Fibroblast of lung (primary cell): Measurements from ENCODE around the gene UBAP1. TPM values are rescaled to one million over a fixed set of nuclear protein-coding genes. Genes with fewer than 3 reads are reported as not detected.

ENCODE experiments used
- DNase-seq, 2 donors: peaks; one replicate each; pipeline versions ENCODE4 v3.0.0 to v3.0.0-alpha.2; 2010; ENCODE audit warnings: low read depth in 2 of 2
- H2AFZ ChIP-seq: 2 replicates; pipeline ENCODE4 v1.5.1; 2012; ENCODE audit warnings: low read length, control low read depth, inconsistent platforms
- H3K27ac ChIP-seq: 2 replicates; pipeline ENCODE4 v1.5.1; 2011; ENCODE audit warnings: low read length, control low read depth; ENCODE audit not compliant: insufficient read depth
- H3K27me3 ChIP-seq: 2 replicates; pipeline ENCODE4 v1.5.1; 2011; ENCODE audit warnings: mild to moderate bottlenecking, low read length; ENCODE audit not compliant: control insufficient read depth, insufficient read depth
- H3K36me3 ChIP-seq: 2 replicates; pipeline ENCODE4 v1.5.1; 2011; ENCODE audit warnings: low read length; ENCODE audit not compliant: control insufficient read depth, insufficient read depth
- H3K4me1 ChIP-seq: 2 replicates; pipeline ENCODE4 v1.5.1; 2011; ENCODE audit warnings: low read length; ENCODE audit not compliant: control insufficient read depth, insufficient read depth; ENCODE audit errors: extremely low read depth
- H3K4me2 ChIP-seq: 2 replicates; pipeline ENCODE4 v1.5.1; 2011; ENCODE audit warnings: low read length, control low read depth; ENCODE audit not compliant: insufficient read depth; ENCODE audit errors: extremely low read depth
- H3K4me3 ChIP-seq, 4 experiments: fragments of 200-600 bp in 1 of 4; sonication (generic) in 1 of 4; replicated peaks in 1 of 4; 2 replicates each; pipeline ENCODE4 v1.5.1; 2011 to 2016; ENCODE audit warnings: low read length in 4 of 4, low read depth in 3 of 4, mild to moderate bottlenecking in 3 of 4, control low read depth in 2 of 4, inconsistent platforms in 1 of 4, mixed read lengths in 1 of 4; ENCODE audit not compliant: insufficient read depth in 1 of 4; ENCODE audit errors: control extremely low read depth in 1 of 4
- H3K79me2 ChIP-seq: 2 replicates; pipeline ENCODE4 v1.5.1; 2012; ENCODE audit warnings: mild to moderate bottlenecking, low read length, inconsistent platforms; ENCODE audit not compliant: control insufficient read depth, insufficient read depth
- H3K9ac ChIP-seq: 2 replicates; pipeline ENCODE4 v1.5.1; 2011; ENCODE audit warnings: mild to moderate bottlenecking, low read length, control low read depth; ENCODE audit not compliant: insufficient read depth
- H3K9me3 ChIP-seq: 2 replicates; pipeline ENCODE4 v1.5.1; 2012; ENCODE audit warnings: low read depth, low read length; ENCODE audit not compliant: control insufficient read depth, insufficient read depth
- H4K20me1 ChIP-seq: 2 replicates; pipeline ENCODE4 v1.5.1; 2011; ENCODE audit warnings: low read length; ENCODE audit not compliant: control insufficient read depth, insufficient read depth; ENCODE audit errors: extremely low read depth
- CTCF ChIP-seq, 2 donors: IDR thresholded peaks in 1 of 2; conservative IDR thresholded peaks in 1 of 2; 1 replicate in 1 of 2; 2 replicates in 1 of 2; pipeline ENCODE4 v1.5.1; 2011 to 2012; ENCODE audit warnings: low read length in 2 of 2, control low read depth in 1 of 2, inconsistent platforms in 1 of 2, low read depth in 1 of 2, mild to moderate bottlenecking in 1 of 2
- EZH2 ChIP-seq: IDR thresholded peaks from 2 replicates; pipeline ENCODE4 v1.5.1; 2012; ENCODE audit warnings: low read length, control low read depth, mild to moderate bottlenecking; ENCODE audit errors: missing control alignments
- polyA plus RNA-seq, 2 donors: library from polyadenylated mRNA; depleted of rRNA in 1 of 2; stranded (reverse) in 1 of 2; unstranded in 1 of 2; fragments of >200 nt; gene quantifications; 2 replicates each; pipeline ENCODE4 v1.2.1, GENCODE V29; 2011 to 2012; ENCODE audit warnings: missing spikeins in 1 of 2
- total RNA-seq: library from RNA; depleted of rRNA; stranded (reverse); fragments of >200 nt; gene quantifications from 2 replicates; pipeline ENCODE4 v1.2.1, GENCODE V29; 2014

The UBAP1 gene
- total and polyA plus RNA-seq, 2 donors (not counting 1 experiment from before 2014, with no cell fraction given): 41.6 to 58.1 TPM

GRCh38 chr9:34252670-34253459 lies 74.0 kb downstream of the UBAP1 start:
- H3K4me1 ChIP-seq: peaks cover 22% of the 10 kb centered on the region
- no peak overlapping the region for H2AFZ ChIP-seq
- peaks cover 13% of the 10 kb centered on the region for H3K36me3 ChIP-seq
- no peak overlapping the region for H3K4me3 ChIP-seq
- H3K9ac ChIP-seq: no peak overlapping the region
- H3K4me2 ChIP-seq: no peak overlapping the region
- peak; percentile 60 to 72 for DNase-seq
- peak; percentile 93 for TF ChIP-seq CTCF (conservative IDR thresholded peaks at IDR 0.05 in 1 of 2, IDR thresholded peaks at IDR 0.05 in 1 of 2; ENCODE audit: low read depth in 1 of 2, low read length in 2 of 2)
- no peak for TF ChIP-seq EZH2
- H3K79me2 ChIP-seq: peaks cover 7% of the 10 kb centered on the region
- peak overlapping the region; percentile 91 for H3K27ac ChIP-seq
- H3K27me3 ChIP-seq: no peaks in the 10 kb centered on the region
- H4K20me1 ChIP-seq: no peaks in the 10 kb centered on the region
- H3K9me3 ChIP-seq: no peaks in the 10 kb centered on the region

GRCh38 chr9:34253460-34253837 lies 74.6 kb downstream of the UBAP1 start:
- peak overlapping the region; percentile 91 for H3K27ac ChIP-seq
- no peak overlapping the region for H2AFZ ChIP-seq
- H3K36me3 ChIP-seq: peaks cover 12% of the 10 kb centered on the region
- H4K20me1 ChIP-seq: no peaks in the 10 kb centered on the region
- no peaks in the 10 kb centered on the region for H3K27me3 ChIP-seq
- DNase-seq: peak; percentile 53 to 70
- H3K79me2 ChIP-seq: peaks cover 4% of the 10 kb centered on the region
- TF ChIP-seq EZH2 (no peak), CTCF (conservative IDR thresholded peaks at IDR 0.05 in 1 of 2, IDR thresholded peaks at IDR 0.05 in 1 of 2; ENCODE audit: low read depth in 1 of 2, low read length in 2 of 2) (peak; percentile 41 to 53)
- H3K4me1 ChIP-seq: peaks cover 22% of the 10 kb centered on the region
- no peak overlapping the region for H3K4me3 ChIP-seq
- H3K9me3 ChIP-seq: no peaks in the 10 kb centered on the region
- no peak overlapping the region for H3K9ac ChIP-seq
- no peak overlapping the region for H3K4me2 ChIP-seq

- Histone ChIP-seq H2AFZ (no peak overlapping the region), H3K4me2 (peak overlapping the region; percentile 17), H3K4me1 (peaks cover 22% of the 10 kb centered on the region), H3K27ac (peak overlapping the region; percentile 91), H4K20me1 (no peaks in the 10 kb centered on the region), H3K9me3 (no peaks in the 10 kb centered on the region), H3K36me3 (peaks cover 11% of the 10 kb centered on the region), H3K79me2 (no peaks in the 10 kb centered on the region), H3K9ac (no peak overlapping the region), H3K27me3 (no peaks in the 10 kb centered on the region), H3K4me3 (no peak overlapping the region)
- peak; percentile 75 to 87 for DNase-seq
- TF ChIP-seq CTCF (conservative IDR thresholded peaks at IDR 0.05 in 1 of 2, IDR thresholded peaks at IDR 0.05 in 1 of 2; ENCODE audit: low read depth in 1 of 2, low read length in 2 of 2) (no peak), EZH2 (no peak)
Observed at GRCh38 chr9:34254141-34254913, 75.5 kb downstream of the UBAP1 start.
